ENCODE results near the gene SEC62. TPM values are rescaled to one million over a fixed set of nuclear protein-coding genes. Genes with fewer than 3 reads are reported as not detected.

SEC62 gene
- total RNA-seq, 1 experiment from 2014 or later, result 58.5 TPM

- peaks cover 31% of the 10 kb centered on the region for H3K27me3 Mint-ChIP-seq (ENCODE audit: insufficient read depth, unreplicated experiment)
- intact Hi-C loops (cut with micrococcal nuclease), result no loop called here
- no peaks in the 10 kb centered on the region for H3K36me3 Mint-ChIP-seq (ENCODE audit: insufficient read depth, unreplicated experiment)
- TF ChIP-seq CTCF (IDR thresholded peaks at IDR 0.05; ENCODE audit: unreplicated experiment), result no peak
- H3K27ac Mint-ChIP-seq (ENCODE audit: low read depth, unreplicated experiment), result no peak overlapping the region
- DNase-seq (ENCODE audit: unreplicated experiment), result no peak
- no peak overlapping the region for H3K4me3 Mint-ChIP-seq (ENCODE audit: unreplicated experiment)
- BruUV-seq (replicated peaks), result no TSS peak
- no peaks in the 10 kb centered on the region for H3K9me3 Mint-ChIP-seq (ENCODE audit: unreplicated experiment)
- CTCF ChIA-PET, result interaction anchor here (0.7 kb wide), 1 partner anchor 874 kb away, joined by 3 read pairs; no protein-coding TSS in a partner anchor
- H3K4me1 Mint-ChIP-seq (ENCODE audit: insufficient read depth, unreplicated experiment), result peaks cover 6% of the 10 kb centered on the region
- POLR2A ChIA-PET, result no interaction called here
These were observed 26.9 kb upstream of the SEC62 start for GRCh38 chr3:169939751-169940150.

- no TSS peak for BruUV-seq (replicated peaks)
- Mint-ChIP-seq H3K27me3 (ENCODE audit: insufficient read depth, unreplicated experiment) (peaks cover 22% of the 10 kb centered on the region), H3K27ac (ENCODE audit: low read depth, unreplicated experiment) (no peak overlapping the region), H3K9me3 (ENCODE audit: unreplicated experiment) (no peaks in the 10 kb centered on the region), H3K4me3 (ENCODE audit: unreplicated experiment) (no peak overlapping the region), H3K4me1 (ENCODE audit: insufficient read depth, unreplicated experiment) (no peaks in the 10 kb centered on the region), H3K36me3 (ENCODE audit: insufficient read depth, unreplicated experiment) (no peaks in the 10 kb centered on the region)
- CTCF ChIA-PET, result no interaction called here
- intact Hi-C loops (cut with micrococcal nuclease), result no loop called here
- POLR2A ChIA-PET, result no interaction called here
- no peak for TF ChIP-seq CTCF (IDR thresholded peaks at IDR 0.05; ENCODE audit: unreplicated experiment)
- DNase-seq (ENCODE audit: unreplicated experiment), result no peak
These were observed 26.0 kb upstream of the SEC62 start for GRCh38 chr3:169940470-169941181.

- H3K4me3 Mint-ChIP-seq (ENCODE audit: unreplicated experiment), result no peak overlapping the region
- no peaks in the 10 kb centered on the region for H3K27me3 Mint-ChIP-seq (ENCODE audit: insufficient read depth, unreplicated experiment)
- no peak for DNase-seq (ENCODE audit: unreplicated experiment)
- no peaks in the 10 kb centered on the region for H3K9me3 Mint-ChIP-seq (ENCODE audit: unreplicated experiment)
- no peak overlapping the region for H3K27ac Mint-ChIP-seq (ENCODE audit: low read depth, unreplicated experiment)
- ChIA-PET POLR2A (no interaction called here), CTCF (no interaction called here)
- TF ChIP-seq CTCF (IDR thresholded peaks at IDR 0.05; ENCODE audit: unreplicated experiment), result no peak
- intact Hi-C loops (cut with micrococcal nuclease), result no loop called here
- no peaks in the 10 kb centered on the region for H3K4me1 Mint-ChIP-seq (ENCODE audit: insufficient read depth, unreplicated experiment)
- no peaks in the 10 kb centered on the region for H3K36me3 Mint-ChIP-seq (ENCODE audit: insufficient read depth, unreplicated experiment)
- no TSS peak for BruUV-seq (replicated peaks)
These were observed 21.3 kb upstream of the SEC62 start for GRCh38 chr3:169945313-169945712.

GRCh38 chr3:169946336-169946735 is 20.3 kb upstream of the SEC62 start:
- Mint-ChIP-seq H3K9me3 (ENCODE audit: unreplicated experiment) (no peaks in the 10 kb centered on the region), H3K36me3 (ENCODE audit: insufficient read depth, unreplicated experiment) (no peaks in the 10 kb centered on the region), H3K4me3 (ENCODE audit: unreplicated experiment) (no peak overlapping the region), H3K4me1 (ENCODE audit: insufficient read depth, unreplicated experiment) (no peaks in the 10 kb centered on the region), H3K27ac (ENCODE audit: low read depth, unreplicated experiment) (no peak overlapping the region), H3K27me3 (ENCODE audit: insufficient read depth, unreplicated experiment) (no peaks in the 10 kb centered on the region)
- ChIA-PET POLR2A (no interaction called here), CTCF (no interaction called here)
- no TSS peak for BruUV-seq (replicated peaks)
- no peak for TF ChIP-seq CTCF (IDR thresholded peaks at IDR 0.05; ENCODE audit: unreplicated experiment)
- DNase-seq (ENCODE audit: unreplicated experiment), result no peak
- intact Hi-C loops (cut with micrococcal nuclease), result no loop called here

Measured in MCF 10A (cell line).